ENCODE measurements around the gene IDNK.

Gene IDNK

DNA sequence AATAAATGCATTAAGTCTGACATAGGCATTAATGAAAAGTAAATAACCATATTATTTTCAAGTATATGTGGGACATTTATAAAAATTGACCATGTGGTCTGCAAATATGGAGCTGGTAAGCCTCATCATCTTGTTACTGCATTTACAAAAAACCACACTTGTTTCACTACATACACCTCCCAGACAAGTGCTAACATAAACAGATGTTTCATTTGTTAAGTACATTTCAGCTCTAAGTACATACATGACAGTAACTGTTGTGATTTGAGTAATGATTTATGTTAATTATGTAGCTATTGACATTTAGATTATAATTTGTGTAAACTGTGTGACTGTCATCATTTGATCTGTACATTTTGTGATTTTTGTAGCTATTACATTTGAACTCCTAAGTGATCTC, 13.9 kb downstream of the IDNK start:
- no peak for DNase-seq

DNA sequence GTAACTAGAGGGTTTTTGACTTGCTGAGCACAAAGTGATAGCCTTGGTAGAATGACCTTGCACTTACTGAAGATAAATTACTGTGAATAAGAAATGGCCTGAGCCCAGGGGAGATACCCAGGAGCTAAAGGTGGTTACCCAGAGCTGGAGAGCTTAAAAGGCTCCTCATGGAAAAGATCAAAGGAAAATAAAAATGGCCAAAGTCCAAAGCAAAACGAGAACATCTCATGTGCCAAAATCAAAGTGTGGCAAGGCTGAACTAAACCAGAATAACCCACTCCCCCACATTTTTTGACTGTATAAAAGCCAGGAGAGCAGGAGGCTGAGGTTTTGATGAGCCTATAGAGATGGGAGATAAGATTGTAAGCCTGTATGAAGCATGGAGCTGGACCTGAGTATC, 14.4 kb downstream of the IDNK start:
- DNase-seq: no peak

DNA sequence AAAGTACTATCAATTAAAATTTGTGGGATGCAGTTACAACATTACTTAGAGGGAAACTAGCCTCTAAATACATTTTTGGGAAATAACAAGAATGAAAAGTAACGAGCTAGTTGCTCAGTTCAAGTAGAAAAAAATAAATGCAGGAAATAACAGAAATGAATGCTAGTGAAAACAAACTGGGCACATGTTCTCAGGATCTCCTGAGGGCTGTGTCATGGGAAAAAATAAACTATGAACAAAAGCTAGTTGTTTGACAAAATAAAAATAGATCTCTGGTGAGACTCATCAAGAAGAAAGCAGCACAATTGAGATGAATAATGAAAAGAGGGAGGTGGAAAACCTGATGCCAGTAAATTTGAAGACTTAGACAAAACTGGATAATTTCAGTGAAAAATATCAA, 16.3 kb downstream of the IDNK start:
- DNase-seq: no peak

DNA sequence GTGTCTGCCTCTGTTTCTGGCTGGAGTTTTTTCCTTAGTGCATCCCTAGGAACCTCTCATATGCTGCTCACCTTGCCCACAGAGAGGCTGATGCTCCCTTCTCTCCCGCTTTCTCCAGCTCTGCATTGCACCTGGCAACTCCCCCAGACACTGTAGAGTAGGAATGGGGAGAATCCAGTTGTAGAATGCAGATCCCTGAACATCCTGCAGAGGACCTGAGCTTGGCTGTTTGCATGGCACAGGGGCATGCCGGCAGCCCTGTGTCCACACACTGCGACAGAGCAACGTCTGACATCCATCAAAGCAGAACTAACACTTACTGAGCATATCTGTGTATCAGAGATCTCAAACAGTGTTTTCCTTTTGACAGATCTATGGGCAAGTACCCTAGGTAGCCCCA, 19.9 kb downstream of the IDNK start:
- DNase-seq: no peak

DNA sequence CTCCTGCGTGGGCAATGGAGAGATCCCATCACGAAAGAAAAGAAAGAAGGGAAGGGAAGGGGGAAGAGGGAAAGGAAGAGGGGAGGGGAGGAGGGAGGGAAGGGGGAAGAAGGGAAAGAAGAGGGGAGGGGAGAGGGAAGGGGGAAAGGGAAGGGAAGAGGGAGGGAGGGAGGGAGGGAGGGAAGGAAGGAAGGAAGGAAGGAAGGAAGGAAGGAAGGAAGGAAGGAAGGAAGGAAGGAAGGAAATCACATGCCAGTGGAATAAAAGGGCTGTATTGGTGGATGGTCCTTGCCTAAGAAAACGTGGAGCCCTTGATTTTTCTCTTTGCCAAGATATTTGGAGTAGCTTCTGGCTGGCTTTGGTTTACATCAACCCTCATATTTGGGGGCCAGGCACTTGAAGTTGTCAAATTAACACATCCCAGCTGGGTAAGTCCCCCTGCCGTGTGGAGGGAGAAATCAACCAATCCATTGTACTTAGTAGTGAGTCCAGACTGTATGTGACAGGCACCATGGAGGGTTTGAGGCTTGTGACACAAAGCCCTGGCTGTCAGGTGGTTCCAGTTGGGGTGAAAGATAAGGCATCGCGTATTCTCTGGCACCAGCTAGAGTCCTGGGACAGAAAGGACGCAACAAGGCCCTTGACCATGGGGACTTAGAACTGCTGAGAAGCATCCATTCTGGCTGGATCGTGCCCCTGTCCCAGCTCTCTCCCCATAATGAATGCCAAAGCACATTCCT, 23.7 kb downstream of the IDNK start:
- DNase-seq: no peak

DNA sequence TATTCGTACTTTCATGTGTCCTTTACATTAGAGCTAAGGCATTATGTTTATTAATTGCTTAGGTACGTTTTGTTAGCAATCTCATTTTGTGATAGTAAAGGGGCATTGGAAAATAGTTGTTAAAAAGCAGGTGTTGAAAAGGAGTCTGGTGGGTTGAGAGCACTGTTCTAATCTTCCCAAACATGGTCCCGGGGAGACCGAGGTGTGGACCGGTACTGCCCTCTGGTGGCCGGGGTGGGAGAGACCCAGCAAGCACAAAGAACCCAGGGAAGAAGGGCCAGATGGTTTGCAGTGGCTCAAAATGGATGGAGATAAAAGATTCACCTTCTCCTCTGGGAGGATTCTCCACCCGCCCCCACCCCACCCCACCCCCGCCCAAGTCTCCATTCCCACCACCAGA, 26.1 kb downstream of the IDNK start:
- peak; percentile 42 for DNase-seq

DNA sequence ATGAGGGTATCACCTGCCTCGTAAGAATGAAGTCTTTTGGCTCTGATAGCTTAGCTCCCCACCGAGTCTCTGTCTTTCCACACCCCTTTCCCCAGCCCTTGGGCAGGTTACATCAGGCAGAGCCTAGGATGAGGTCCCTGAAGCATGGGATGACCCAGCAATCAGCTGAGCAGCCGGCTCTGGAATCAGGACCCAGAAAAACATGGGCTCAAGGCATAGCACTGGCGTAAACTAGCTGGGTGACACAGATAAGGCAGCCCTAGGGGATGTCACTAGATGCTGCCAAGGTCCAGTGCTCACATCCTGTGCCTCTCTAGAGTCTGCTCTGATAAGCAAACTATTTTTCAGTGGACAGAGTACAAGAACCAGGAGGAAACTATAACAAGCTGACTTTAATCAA, 26.6 kb downstream of the IDNK start:
- no peak for DNase-seq

DNA sequence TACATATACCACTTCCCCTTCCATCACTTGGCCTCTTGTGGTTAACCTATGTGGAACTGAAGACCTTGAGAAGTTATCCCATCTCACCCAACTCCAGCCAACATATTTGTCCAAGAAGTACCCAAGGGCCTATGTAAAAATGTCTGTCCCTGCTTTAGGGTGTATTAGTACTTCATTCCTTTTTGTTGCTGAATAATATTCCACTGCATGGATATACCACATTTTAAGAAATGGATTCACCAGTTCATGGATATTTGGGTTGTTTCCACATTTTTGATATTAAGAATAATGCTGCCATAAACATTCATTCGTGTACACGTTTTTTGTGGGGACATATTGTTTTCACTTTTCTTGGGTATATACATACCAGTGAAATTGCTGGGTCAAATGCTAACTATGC, 28.6 kb downstream of the IDNK start:
- no peak for DNase-seq

DNA sequence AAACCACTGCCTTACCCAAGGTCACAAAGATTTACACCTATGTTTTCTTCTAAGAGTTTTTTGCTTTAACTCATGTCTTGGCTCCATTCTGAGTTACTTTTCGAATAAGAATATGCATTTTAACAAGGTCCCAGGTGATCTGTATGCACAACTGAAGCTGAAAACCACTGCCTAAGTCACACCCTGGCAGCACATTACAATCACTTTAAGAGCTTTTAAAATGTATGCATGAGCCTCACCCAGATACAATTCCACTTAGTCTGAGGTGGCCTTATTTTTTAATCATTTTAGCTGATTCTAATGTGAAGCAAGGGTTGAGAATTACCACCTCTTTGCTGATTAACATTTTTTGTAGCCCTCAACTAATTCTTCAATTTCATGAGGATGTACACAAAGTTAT, 29.5 kb downstream of the IDNK start:
- no peak for DNase-seq

DNA sequence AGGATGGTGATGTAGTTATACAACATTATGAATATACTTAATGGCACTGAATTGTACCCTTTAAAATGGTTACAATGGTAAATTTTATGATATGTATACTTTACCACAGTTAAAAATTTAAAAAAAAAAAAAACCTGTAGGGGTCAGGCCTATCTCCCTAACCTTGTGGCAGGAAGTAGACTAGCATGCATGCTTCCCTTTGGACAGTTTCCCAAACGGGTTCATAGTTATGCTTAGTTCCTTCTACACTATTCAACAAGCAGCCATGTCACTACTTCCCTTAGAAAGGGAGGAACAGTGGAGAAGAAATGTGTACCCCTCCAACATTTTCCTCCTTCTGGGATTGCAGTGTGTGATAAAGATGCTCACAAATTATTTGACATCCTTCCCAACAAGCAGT, 32.5 kb downstream of the IDNK start:
- no peak for DNase-seq

DNA sequence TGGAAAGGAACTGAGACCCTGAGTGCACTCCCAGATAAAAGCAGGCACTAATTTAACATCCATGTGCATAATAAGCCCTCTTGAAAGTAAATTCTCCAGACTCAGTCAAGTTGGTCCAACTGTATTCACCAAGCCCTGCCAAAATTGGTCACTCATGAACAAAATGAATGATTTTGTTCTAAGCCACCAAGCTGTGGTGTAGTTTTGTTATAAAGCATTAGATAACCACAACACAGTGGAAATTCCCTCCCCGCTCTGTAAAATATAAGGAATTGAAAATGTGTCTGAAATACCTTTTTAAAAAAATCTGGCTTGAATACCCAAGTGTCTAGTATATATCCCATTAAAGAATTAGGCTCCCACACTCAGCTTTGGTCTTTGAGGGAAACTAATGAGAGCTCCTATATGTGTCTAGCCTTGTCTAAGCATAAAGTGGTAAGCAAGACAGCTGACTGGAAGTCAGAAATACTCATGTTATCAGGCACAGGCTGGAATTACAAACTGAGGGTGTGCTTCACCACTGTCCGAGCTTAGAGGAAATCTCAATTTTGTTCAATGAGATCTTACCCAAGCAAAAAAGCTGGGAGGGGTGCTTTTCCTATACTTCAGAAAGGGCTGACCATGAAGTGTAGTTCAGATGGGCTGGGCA, 33.2 kb downstream of the IDNK start:
- no peak for DNase-seq

DNA sequence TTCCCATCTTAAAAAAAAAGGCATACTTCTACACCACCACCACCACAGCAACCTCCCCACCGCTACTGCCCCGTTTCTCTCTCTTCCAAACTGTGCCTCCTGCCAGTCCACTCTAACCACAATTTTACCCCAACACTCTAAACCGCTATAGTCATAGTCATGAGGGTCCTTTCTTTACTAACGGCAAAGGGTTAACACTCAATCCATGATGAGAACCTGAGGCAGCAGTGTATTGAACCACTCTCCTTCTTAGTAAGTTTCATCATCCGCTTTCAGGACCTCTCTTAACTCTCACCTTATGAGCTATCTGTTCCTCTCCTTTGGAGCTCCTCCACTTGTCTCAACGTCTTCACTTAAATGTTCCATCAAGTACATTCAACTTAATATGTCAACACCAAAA, 34.0 kb downstream of the IDNK start:
- no peak for DNase-seq

DNA sequence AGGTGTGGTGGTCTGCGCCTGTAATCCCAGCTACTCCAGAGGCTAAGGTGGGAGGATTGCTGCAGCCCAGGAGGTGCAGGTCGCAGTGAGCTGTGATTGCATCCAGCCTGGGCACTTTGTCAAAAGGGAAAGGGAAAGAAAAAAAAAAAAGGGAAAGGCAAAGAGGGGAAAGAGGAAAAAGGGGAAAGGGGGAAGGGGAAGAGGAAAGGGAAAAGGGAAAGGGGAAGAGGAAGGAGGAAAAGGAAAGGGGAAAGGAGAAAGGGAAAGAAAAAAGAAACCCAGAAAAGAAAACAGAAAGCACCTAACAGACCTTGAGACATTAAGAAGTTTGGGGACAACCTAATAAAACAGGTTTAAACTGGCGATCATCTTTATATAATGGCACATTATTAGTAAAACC, 40.0 kb downstream of the IDNK start:
- DNase-seq: no peak

DNA sequence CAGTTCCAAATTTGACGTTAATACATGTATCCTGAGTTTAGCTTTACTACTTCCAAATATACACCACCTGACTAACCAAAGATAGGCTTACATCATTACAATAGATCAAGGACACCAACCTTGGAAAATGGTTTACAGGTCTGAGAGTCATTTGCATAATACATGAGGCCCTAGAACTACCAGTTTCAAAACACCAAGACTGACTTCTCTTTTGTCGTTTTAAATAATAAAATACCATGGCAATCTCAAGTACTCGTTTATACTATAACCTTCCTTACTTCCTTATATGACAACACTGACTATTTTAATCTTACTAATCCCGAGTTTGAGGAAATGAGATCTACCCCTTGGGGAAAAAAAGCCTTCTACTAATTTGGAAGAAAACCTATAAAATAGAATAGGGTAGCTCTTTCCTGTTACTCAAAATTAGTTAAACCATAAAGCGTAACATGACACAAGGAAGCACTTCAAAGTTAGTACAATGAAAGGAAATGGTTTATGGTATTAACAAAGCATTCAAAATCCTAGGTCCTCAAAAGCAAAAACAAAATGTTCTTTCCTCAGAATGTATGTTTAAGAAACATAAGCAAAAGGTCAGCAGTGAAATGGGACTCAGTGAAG, 42.7 kb downstream of the IDNK start:
- no peak for DNase-seq

DNA sequence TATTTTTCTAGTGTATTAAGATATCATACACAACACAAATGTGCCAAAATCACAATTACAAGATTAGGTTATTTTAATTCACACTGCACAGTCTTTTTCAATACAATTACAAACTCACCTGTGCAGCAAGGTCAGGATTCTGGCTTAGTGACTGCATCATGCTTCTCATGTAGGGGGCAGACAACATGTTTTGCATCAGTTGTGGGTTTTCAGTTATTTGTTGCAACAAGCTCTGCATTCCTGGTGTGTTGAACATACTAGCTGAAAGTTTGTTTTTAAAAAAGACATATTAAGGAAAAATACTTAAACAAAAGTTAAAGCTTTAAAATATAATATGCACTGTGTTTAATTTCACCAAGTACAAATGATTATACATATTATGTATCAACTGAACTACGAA, 46.1 kb downstream of the IDNK start:
- no peak for DNase-seq

DNA sequence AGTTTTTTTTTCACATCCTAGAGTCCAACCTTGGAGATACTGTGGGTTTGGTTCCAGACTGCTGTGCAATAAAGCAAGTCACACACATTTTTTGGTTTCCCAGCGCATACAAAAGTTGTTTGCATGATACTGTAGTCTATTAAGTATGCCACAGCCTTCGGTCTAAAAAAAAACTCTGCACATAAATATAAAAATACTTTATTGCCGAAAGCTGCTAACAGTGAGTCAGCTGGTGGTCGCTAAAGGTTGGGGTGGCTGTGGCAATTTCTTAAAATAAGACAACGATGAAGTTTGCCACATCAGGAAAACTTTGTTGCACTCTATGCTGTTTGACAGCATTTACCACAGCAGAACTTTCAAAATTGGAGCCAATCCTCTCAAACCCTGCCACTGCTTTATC, 47.4 kb downstream of the IDNK start:
- no peak for DNase-seq

DNA sequence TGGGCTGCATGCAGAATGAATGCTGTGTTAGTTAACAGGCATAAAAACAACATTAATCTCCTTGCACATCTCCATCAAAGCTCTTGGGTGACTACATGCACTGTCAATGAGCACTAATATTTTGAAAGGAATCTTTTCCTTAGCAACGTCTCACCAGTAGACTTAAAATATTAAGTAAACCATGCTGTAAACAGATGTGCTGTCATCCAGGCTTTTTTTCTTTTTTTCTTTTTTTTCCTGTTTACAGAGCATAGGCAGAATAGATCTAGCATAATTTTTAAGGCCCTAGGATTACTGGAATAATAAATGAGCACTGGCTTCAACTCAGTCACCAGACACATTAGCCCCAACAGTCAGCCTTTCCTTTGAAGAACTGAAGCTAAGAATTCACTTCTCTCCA, 48.5 kb downstream of the IDNK start:
- no peak for DNase-seq

DNA sequence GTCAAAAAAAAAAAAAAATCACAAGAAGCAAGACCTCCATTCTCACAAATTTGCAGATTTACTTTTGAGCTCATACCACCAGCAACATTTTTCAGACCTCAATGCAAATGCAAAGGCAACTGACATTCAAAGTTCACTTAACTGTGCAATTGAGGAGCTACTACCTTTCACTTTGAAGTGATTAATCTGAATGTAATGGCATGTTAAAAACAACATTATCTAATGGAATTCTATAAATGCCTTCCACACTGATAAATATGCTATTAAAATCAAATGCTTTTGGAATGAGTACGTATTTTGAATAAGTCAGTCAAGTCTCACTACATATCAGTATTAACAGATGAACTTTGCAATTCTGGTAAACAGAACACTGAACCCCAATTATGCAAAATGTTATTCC, 52.5 kb downstream of the IDNK start:
- no peak for DNase-seq

DNA sequence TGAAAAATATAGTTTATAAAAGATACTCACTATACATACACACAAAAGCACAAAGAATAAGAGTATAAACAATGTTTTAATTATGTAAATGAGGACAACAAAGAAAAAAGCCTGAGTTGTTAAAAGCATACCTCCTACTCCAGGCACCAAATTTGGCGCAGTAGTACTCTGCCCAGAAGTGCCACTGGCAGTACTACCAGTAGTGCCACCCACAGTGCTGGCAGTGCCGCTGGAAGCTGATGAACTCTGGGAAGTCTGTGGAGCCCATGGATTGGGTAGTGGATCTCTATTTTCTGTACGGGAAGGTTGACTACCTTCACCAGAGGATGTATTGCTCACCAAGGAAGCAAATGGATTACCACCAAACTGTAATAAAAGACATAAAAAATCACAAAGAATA, 54.7 kb downstream of the IDNK start:
- no peak for DNase-seq

DNA sequence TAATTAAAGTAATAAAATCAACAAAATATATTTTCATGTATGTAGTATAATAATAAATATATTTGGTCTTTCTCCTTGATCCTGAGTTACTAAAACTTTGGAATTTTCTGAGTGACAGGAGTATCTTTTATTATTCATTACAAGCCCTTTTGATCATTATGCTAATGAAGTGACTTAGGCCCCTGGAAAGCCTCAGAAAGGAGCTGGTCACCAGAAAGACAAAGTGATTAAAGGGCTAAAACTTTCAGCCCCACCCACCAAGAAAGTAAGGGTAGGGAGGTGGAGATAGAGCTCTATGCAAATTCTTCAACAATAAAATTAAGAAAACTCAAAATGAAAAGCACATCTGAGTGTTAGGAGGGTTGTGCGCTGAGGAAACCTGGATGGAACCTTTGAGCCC, 57.3 kb downstream of the IDNK start:
- no peak for DNase-seq

DNA sequence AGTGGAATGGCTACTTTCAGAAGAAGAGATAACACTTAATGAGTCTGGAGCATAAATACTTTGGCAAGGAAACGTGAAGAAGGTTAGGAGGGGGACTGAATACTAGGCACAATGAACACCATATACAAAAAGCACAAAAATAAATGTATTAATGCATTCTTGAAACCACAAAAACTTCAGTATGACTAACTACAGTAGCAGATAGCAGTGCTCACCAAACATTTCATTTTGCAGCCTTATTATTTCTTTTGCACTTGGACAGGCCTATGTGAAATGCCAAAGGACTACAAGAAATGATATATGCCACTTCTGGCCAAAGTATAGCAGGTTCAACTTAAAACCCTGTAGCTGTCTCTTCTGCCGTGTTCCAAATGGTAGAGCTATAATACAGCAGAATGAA, 58.5 kb downstream of the IDNK start:
- no peak for DNase-seq

DNA sequence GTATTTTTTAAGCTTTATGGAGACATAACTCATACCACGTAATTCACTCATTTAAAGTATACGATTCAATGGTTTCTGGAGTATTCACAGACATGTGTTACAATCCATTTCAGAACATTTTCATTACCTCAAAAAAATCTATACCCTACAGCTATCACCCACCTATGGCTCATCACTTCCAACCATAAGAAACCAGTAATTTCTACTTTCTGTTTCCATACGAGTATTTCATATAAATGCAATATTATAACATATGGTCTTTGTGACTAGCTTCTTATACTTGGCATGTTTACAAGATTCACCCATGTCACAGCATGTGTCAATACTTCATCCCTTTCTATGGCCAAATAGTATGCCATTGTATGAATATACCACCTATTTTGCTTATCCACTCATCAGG, 66.0 kb downstream of the IDNK start:
- DNase-seq: no peak

DNA sequence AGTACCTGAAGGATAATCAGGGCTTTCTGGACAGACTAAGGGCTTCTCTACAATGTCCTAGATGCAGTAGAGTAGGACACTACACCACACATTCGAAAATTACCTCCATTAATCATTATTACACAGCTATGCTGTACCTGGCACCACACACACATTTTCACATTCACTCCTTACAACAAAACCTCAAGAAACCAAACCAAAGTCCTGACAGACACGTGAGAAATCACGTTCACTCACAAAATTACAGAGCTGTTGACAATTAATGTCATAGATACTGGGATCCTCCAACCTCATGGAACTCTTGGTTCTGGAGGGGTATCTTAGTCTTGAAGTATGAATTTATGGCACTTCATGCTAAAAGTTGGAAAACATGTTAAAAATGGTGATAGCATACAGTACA, 68.5 kb downstream of the IDNK start:
- no peak for DNase-seq

All from NCI-H345 (cell line).